ENCODE measurements around the gene FAM234B. TPM values are rescaled to one million over a fixed set of nuclear protein-coding genes. Genes with fewer than 3 reads are reported as not detected.

The FAM234B gene
- total and polyA plus RNA-seq, 12 donors, result 0.64 to 9.9 (median 6.8) TPM

GRCh38 chr12:13087766-13088165 is 43.6 kb downstream of the FAM234B start:
- Histone ChIP-seq H3K36me3 (replicated peaks in 1 of 2) (no peaks in the 10 kb centered on the region), H3K27me3 (peaks cover 5% of the 10 kb centered on the region), H3K4me1 (replicated peaks in 1 of 2) (no peaks in the 10 kb centered on the region), H3K9me3 (replicated peaks in 1 of 3) (no peaks in the 10 kb centered on the region), H3K27ac (no peak overlapping the region), H3K4me3 (no peak overlapping the region)
- 85 to 90% (median 86%) methylated on average over 5 of the region's 5 CpGs for WGBS, 4 donors
- DNase-seq, result no peak
- intact Hi-C loops (cut with DNase I), result no loop called here
- TF ChIP-seq CTCF (IDR thresholded peaks at IDR 0.05) (no peak), POLR2A (IDR thresholded peaks at IDR 0.05) (no peak)

- Histone ChIP-seq H3K4me3 (no peak overlapping the region), H3K36me3 (replicated peaks in 1 of 2) (no peaks in the 10 kb centered on the region), H3K9me3 (replicated peaks in 1 of 3) (no peaks in the 10 kb centered on the region), H3K4me1 (replicated peaks in 1 of 2) (no peaks in the 10 kb centered on the region), H3K27ac (no peak overlapping the region), H3K27me3 (peaks cover 5% of the 10 kb centered on the region)
- no peak for DNase-seq
- WGBS, 4 donors, result 79 to 89% (median 81%) methylated on average over 4 of the region's 4 CpGs
- intact Hi-C loops (cut with DNase I), result no loop called here
- no peak for TF ChIP-seq POLR2A (IDR thresholded peaks at IDR 0.05)
- TF ChIP-seq CTCF (IDR thresholded peaks at IDR 0.05), result no peak
Observed at GRCh38 chr12:13088496-13088895, 44.3 kb downstream of the FAM234B start.

GRCh38 chr12:13090054-13090453 is 45.9 kb downstream of the FAM234B start:
- WGBS, 4 donors, result 79 to 91% (median 82%) methylated on average over 4 of the region's 4 CpGs
- H3K4me3 ChIP-seq, result no peak overlapping the region
- peaks cover 7 to 9% of the 10 kb centered on the region in 2 donors for H3K4me1 ChIP-seq (replicated peaks in 1 of 2)
- H3K27ac ChIP-seq, result no peak overlapping the region
- no peaks in the 10 kb centered on the region for H3K9me3 ChIP-seq (replicated peaks in 1 of 3)
- intact Hi-C loops (cut with DNase I), result loop anchor here (10.0 kb wide), 2 partner anchors 165 to 175 kb away; no protein-coding TSS in a partner anchor
- peaks cover 5% of the 10 kb centered on the region for H3K27me3 ChIP-seq
- TF ChIP-seq CTCF (IDR thresholded peaks at IDR 0.05), result no peak
- DNase-seq, result no peak
- H3K36me3 ChIP-seq (replicated peaks in 1 of 2), result no peaks in the 10 kb centered on the region

GRCh38 chr12:13091832-13092231 is 47.7 kb downstream of the FAM234B start:
- intact Hi-C loops (cut with DNase I), result loop anchor here (10.0 kb wide), 2 partner anchors 167 to 177 kb away; no protein-coding TSS in a partner anchor
- peaks cover 7 to 9% of the 10 kb centered on the region in 2 donors for H3K4me1 ChIP-seq (replicated peaks in 1 of 2)
- TF ChIP-seq POLR2A (IDR thresholded peaks at IDR 0.05) (no peak), CTCF (IDR thresholded peaks at IDR 0.05) (no peak)
- DNase-seq, result no peak
- H3K27ac ChIP-seq, result no peak overlapping the region
- WGBS, 4 donors, result 88 to 94% (median 90%) methylated on average over 6 of the region's 6 CpGs
- H3K4me3 ChIP-seq, result no peak overlapping the region
- no peaks in the 10 kb centered on the region for H3K9me3 ChIP-seq (replicated peaks in 1 of 3)
- H3K36me3 ChIP-seq (replicated peaks in 1 of 2), result no peaks in the 10 kb centered on the region
- peaks cover 5% of the 10 kb centered on the region for H3K27me3 ChIP-seq
